Liver (tissue), 3 donors: ENCODE data around the gene KDM2A.
A peak's percentile ranks its signal among the peaks of the same experiment; 100 is the strongest.

Experiments used
- CTCF ChIP-seq: fragments of 150-350 bp; IDR thresholded peaks from 2 replicates; pipeline ENCODE4 v1.5.1; 2017; ENCODE audit warnings: improper control_type of control experiment, low read depth, low read length; ENCODE audit not compliant: missing input control
- TAF1 ChIP-seq: conservative IDR thresholded peaks from 2 replicates; pipeline ENCODE4 v1.6.1; 2016; ENCODE audit warnings: antibody characterized with exemption, mild to moderate bottlenecking
- donor health status: healthy.
- donor health status: healthy.

- TF ChIP-seq CTCF (no peak), TAF1 (peak; percentile 28)
Measured at GRCh38 chr11:67120881-67121710, 2.0 kb downstream of the KDM2A start.
